ENCODE data around the gene USF2. TPM values are rescaled to one million over a fixed set of nuclear protein-coding genes. Genes with fewer than 3 reads are reported as not detected.

The USF2 gene
- polyA plus RNA-seq, 3 donors: 160 to 166 (median 164) TPM

DNA sequence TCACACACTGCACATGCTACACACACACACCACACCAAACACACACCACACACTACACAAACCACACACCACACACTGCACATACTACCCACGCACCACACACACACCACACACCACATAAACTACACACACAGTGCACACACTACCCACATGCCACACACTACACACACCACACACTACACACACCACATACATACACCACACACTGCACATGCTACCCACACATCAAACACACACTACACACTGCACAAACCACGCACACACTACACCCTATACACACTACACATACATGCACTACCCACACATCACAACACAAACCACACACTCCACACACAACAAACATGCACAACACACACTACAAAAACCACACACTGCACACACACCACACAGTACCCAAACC is 29.2 kb downstream of the USF2 start:
- no peak for DNase-seq (ENCODE audit: low read depth in 3 of 3, low spot score in 2 of 3)

- no peak for DNase-seq (ENCODE audit: low read depth in 3 of 3, low spot score in 2 of 3)
These were observed 29.8 kb downstream of the USF2 start for GRCh38 chr19:35298561-35298972.

- no peak for DNase-seq (ENCODE audit: low read depth in 3 of 3, low spot score in 2 of 3)
These were observed 31.0 kb downstream of the USF2 start for GRCh38 chr19:35299523-35300338.

DNA sequence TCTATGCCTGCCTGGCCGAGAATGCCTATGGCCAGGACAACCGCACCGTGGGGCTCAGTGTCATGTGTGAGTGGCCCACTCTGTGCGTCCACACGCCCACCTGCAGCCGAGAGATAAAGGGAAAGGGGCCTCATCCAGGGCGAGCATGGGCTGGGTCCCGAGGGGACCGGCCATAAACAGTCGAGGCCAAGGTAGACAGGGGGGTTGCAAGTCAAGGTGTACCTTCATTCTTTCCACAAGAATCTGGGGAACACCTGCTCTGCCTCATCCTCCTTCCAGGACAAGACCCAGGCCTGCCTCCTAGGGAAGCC is 31.5 kb downstream of the USF2 start:
- DNase-seq (ENCODE audit: low read depth in 3 of 3, low spot score in 2 of 3): no peak

GRCh38 chr19:35301961-35302360 is 33.2 kb downstream of the USF2 start:
- no peak for DNase-seq (ENCODE audit: low read depth in 3 of 3, low spot score in 2 of 3)

DNA sequence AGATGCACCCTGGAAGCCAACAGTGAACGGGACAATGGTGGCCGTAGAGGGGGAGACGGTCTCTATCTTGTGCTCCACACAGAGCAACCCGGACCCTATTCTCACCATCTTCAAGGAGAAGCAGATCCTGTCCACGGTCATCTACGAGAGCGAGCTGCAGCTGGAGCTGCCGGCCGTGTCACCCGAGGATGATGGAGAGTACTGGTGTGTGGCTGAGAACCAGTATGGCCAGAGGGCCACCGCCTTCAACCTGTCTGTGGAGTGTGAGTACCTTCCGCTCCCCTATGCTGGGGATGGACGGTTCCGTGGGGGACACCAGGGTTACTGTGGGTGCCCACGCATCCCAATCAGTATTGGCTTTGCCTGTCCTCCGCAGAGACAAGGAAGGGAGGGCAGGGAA is 33.7 kb downstream of the USF2 start:
- DNase-seq (ENCODE audit: low read depth in 3 of 3, low spot score in 2 of 3): no peak

DNA sequence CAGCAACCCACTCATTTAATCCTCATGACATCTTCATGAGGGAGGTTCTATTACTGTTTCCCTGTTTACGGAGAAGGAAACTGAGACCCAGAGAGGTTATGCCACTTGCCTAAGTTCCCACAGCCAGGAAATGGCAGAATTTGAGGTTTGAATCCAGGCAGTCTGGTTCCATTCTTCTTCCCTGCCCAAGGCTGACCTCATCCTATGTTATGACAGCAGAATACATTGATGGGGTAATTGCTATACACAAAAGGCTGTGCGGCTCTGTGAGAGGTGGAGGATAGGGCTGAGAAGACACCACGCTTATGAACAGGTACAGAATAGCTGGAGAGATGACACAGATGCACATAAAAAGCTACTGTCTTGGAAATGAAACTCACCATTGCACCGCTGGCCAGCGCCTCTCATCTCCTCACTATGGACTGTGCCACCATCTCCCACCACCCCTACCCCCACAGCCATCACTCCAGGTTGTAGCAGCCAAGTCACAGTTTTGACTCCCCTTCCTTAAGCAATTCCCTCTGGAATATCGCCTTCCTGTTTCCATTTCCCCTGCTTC is 34.7 kb downstream of the USF2 start:
- DNase-seq (ENCODE audit: low read depth in 3 of 3, low spot score in 2 of 3): no peak

DNA sequence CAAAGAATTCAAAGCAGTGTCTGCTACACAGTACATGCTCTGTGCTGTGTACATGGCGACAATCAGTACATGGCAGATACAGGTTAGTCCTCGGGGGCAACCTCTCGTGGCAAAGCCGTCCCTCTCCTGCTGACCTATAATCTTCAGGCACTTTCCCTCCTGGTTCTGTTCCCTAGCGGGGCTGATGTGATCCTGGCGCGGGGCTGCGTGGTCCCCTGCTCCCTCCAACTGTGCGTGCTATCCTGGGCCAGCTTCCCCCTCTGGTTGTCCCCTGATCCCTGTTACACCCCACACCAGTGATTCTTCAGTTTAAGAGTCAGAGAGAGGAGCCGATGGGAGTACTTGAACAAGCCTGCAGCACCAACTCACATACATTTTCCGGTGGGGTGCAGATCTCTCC is 35.3 kb downstream of the USF2 start:
- DNase-seq (ENCODE audit: low read depth in 3 of 3, low spot score in 2 of 3): no peak

DNA sequence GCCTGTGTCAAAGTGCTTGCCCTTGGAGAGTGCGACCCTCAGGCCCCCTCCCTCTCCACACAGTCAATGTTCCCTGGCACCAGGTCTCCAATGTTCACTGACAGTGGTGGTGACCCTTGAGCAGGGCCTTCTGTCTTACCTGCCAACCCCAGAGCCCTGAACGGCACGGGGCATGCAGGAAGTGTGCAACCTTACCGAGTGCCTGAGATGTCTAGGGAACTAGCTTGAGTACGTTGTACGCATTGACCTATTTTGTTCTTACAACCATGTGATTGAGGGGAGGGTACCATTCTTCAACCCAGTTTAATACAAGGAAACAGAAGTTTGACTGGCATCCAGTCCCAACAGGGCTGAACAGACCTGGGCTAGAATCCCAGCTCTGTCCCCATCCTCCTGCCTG is 36.4 kb downstream of the USF2 start:
- DNase-seq (ENCODE audit: low read depth in 3 of 3, low spot score in 2 of 3): no peak

DNA sequence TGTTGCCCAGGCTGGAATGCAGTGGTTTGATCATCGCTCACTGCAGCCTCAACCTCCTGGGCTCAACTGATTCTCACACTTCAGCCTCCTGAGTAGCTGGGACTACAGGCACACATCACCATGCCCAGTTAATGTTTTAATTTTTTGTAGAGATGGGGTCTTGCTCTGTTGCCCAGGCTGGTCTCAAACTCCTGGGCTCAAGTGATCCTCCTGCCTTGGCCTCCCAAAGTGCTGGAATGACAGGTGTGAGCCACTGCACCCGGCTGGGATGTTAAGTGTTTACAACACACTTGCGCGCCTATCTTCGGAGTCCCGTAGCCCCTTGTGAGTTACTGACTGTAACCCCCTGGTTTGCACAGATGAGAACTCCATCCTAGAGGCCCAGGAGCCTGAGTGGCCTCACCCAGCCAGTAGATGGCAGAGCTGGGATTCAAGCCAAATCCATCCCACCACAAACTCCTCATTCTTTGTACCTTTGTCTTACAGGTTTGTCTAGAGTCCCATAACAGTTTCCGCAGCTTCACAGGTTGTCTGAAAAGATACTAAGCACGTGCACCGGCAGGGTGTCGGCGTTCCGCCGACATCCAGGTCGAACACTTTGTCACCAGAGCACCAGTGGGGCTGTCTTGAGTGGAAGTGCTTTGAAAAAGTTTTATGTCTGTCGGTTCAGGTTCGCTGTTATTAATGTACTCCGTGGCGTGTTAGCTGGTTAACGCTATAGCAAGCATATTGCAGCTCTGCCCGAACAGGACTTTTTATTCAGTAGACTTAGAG is 37.9 kb downstream of the USF2 start:
- DNase-seq (ENCODE audit: low read depth in 3 of 3, low spot score in 2 of 3): no peak

GRCh38 chr19:35307931-35308330 is 39.2 kb downstream of the USF2 start:
- no peak for DNase-seq (ENCODE audit: low read depth in 3 of 3, low spot score in 2 of 3)

- no peak for DNase-seq (ENCODE audit: low read depth in 3 of 3, low spot score in 2 of 3)
These were observed 40.1 kb downstream of the USF2 start for GRCh38 chr19:35308910-35309309.

- peak; percentile 41 to 74 (median 69) for DNase-seq (ENCODE audit: low read depth in 3 of 3, low spot score in 2 of 3)
These were observed 40.9 kb downstream of the USF2 start for GRCh38 chr19:35309481-35310279.

- no peak for DNase-seq (ENCODE audit: low read depth in 3 of 3, low spot score in 2 of 3)
These were observed 41.6 kb downstream of the USF2 start for GRCh38 chr19:35310331-35310730.

DNA sequence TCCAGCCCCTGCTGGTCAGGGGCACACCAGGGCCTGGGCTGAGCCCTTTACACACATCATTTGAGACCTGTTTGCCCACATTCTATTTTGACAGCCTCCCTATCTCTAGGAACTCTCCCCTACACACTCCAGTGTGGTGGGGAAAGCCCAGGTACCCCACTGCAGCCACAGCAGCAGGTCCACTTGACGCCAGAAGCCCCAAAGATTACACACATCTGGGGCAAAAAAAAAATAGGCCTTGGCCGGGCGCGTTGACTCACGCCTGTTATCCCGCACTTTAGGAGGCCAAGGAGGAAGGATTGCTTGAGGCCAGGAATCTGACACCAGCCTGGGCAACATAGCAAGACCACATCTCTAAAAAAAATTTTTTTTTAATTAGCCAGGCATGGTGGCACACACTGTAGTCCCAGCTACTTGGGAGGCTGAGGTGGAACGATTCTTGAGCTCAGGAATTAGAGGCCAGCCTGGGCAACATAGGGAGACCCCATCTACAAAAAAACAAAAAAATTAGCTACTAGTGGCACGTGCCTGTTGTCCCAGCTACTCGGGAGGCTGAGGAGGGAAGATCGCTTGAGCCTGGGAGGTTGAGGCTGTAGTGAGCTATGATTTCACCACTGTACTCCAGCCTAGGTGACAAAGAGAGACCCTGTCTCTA is 42.2 kb downstream of the USF2 start:
- no peak for DNase-seq (ENCODE audit: low read depth in 3 of 3, low spot score in 2 of 3)

- DNase-seq (ENCODE audit: low read depth in 3 of 3, low spot score in 2 of 3): no peak
These were observed 43.3 kb downstream of the USF2 start for GRCh38 chr19:35311901-35312665.

- DNase-seq (ENCODE audit: low read depth in 3 of 3, low spot score in 2 of 3): no peak
These were observed 44.8 kb downstream of the USF2 start for GRCh38 chr19:35313587-35313986.

- no peak for DNase-seq (ENCODE audit: low read depth in 3 of 3, low spot score in 2 of 3)
These were observed 45.3 kb downstream of the USF2 start for GRCh38 chr19:35314031-35314430.

DNA sequence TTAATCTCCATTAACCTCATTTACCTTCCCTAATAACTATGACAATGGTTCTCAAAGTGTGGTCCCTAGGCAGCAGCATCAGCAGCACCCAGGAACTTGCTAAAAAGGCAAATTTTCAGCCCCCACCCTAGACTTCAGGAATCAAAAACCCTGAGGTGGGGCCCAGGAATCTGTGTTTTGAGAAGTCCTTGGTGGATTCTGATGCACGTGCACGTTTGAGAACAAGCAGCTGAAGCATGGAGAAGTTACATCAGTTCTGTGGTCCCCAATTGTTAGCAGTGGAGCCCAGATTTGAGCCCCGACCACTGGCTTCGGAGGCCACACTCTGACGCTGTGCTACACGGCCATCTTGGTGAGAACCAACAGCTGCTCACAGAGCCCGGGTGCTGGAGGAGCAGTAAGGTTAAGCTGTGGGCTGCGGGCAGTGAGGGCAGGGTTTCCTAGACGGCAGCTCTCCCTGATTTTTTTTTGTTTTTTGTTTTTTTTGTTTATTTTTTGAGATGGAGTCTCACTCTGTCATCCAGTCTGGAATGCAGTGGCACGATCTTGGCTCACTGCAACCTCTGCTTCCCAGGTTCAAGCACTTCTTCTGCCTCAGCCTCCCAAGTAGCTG is 46.2 kb downstream of the USF2 start:
- DNase-seq (ENCODE audit: low read depth in 3 of 3, low spot score in 2 of 3): no peak

All from right renal cortex interstitium (tissue), 3 donors.